Measurements from ENCODE around the gene TESK1.
"Not testable (repeated sequence)": the region's sequence is repeated elsewhere in the genome, so short reads cannot be mapped to it uniquely, and the experiment has no call there.

The TESK1 gene

GRCh38 chr9:35615981-35616680 is 11.1 kb downstream of the TESK1 start:
- no peak for DNase-seq (ENCODE audit: low read depth, low spot score)

GRCh38 chr9:35616681-35617459 is 11.8 kb downstream of the TESK1 start:
- DNase-seq (ENCODE audit: low read depth, low spot score) = no peak

DNA sequence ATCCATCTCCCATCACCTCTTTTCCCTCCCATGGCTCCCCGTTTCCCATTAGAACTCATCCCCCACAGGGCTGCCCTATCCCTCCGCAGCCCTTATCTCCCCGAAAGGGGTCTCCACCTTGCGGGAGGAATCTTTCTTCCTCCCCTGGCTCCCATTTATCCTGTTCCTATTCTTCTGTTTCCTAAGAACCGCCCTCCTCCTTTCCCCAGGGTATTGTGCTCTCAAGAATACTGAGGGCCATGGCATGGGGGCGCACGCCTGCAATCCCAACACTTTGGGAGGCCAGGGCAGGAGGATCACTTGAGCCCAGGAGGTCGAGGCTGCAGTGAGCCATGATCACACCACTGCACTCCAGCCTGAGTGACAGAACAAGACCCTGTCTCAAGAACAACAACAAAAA is 12.5 kb downstream of the TESK1 start:
- no peak for DNase-seq (ENCODE audit: low read depth, low spot score)

GRCh38 chr9:35618325-35618727 is 13.3 kb downstream of the TESK1 start, which contains the start of gene CD72:
CD72 (minus strand) TSS chr9:35618413; CDS start chr9:35618303, 110 bp downstream.
- DNase-seq (ENCODE audit: low read depth, low spot score) = no peak

DNA sequence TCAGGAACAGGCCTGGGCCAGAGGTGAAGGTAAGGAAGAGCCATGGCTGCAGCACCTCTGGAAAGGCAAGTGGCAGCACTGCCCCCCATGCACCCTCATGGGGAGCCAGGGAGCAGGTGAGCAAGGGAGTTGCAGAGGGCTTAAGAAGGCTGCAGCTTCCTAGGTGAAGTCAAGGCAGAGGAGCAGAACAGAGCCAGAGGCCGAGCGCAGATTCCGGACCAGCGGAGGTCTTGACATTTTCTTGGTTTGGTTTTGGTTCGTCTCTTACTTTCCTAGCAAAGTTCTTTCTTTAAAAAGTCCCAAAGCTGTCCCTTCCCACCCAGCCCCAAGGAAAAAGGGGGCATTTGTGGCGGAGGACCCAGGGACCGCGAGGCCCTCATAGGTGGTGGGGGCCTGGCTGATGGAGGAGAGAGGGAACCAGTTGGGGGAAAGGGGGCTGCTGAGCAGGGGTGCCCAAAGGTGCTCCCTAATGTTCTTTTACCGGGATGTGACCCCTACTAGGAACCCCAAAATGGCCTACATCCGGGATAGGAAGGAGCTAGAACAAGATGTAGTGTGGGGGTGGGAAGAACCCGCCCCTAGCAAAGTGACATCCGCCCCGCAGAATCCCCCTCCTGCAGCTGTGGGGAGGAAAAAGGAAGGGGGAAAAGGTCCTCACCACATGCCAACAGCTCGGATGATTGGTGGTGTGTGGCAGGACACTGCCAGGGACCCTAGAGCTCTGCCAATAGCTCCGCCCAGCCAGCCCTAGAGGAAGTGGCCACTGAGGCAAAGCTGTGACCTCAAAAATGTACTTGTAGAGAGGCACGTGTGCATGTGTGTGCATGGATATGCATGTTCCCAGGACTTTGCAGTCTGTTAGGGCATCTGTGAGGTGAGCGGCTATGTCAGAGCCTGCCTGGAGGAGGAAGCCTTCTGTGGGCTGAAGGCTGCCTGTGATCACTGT is 14.1 kb downstream of the TESK1 start:
- no peak for DNase-seq (ENCODE audit: low read depth, low spot score)

- no peak for DNase-seq (ENCODE audit: low read depth, low spot score)
Observed at GRCh38 chr9:35619800-35620158, 14.7 kb downstream of the TESK1 start.

DNA sequence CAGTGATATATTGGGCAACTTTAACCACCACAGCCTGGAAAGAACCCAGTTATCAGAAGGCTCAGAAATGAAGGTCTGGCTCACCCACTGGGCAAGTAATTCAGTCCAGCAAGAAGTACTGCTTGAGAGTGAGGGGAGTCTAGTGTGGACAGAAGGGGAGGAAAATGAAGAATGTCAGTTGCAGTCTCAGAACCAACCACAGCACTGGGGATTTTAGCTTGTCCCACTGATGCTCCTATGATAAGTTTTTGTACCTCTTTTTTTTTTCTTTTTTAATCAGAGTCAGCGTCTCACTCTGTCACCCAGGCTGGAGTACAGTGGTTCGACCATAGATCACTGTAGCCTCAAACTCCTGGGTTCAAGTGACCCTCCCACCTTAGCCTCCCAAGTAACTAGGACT is 22.5 kb downstream of the TESK1 start:
- DNase-seq (ENCODE audit: low read depth, low spot score) = no peak

DNA sequence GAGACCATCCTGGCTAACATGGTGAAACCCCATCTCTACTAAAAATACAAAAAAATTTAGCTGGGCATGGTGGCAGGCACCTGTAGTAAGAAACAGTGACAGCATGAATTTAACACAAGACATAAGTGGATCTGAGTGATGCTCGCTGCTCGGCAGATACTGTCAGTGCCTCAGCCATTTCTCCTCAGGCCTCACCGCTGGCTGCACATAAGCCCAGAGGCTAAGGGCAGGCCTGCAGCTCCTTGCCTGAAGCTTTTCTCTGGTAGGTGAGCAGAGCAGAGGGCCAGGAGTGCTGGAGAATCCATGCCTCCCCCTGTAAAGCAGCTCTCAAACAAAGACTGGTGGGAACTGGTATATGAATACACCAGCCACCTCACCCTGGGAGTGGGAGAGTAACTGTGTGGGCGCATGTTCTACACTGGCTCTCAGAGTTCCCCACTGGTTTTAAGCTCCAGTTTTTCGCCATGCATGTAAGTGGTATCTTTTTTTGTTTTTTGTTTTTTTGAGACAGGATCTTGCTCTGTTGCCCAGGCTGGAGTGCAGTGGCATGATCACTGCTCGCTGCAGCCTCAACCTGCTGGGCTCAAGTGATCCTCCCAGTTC is 23.4 kb downstream of the TESK1 start:
- no peak for DNase-seq (ENCODE audit: low read depth, low spot score)

DNA sequence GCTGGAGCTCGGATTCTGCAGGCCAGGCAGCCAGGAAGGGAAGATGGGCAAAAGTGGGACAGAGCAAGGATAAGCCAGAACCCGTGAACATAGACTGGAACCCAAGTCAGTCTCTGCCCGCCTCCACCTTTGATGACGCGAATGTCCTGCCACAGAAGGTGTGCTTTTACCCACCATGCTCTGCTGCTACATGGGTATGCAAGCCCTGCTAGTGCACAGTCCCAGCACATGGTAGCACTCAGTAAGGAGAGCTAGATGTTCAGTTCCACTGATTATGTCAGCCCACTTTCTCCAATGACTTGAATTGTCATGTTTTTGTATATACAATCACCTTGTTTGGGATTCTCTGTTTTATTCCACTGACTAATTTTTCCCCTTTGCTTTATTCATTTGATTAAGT is 24.5 kb downstream of the TESK1 start:
- no peak for DNase-seq (ENCODE audit: low read depth, low spot score)

GRCh38 chr9:35635730-35636129 is 30.7 kb downstream of the TESK1 start:
- DNase-seq (ENCODE audit: low read depth, low spot score) = no peak

- no peak for DNase-seq (ENCODE audit: low read depth, low spot score)
Observed at GRCh38 chr9:35636135-35636876, 31.2 kb downstream of the TESK1 start.

DNA sequence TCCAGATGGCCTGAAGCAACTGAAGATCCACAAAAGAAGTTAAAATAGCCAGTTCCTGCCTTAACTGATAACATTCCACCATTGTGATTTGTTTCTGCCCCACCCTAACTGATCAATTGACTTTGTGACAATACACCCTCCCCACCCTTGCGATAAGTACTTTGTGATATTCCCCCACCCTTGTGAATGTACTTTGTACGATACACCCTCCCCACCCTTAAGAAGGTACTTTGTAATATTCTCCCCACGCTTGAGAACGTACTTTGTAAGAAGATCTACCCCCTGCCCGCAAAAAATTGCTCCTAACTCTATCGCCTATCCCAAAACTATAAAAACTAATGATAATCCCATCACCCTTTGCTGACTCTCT is 31.8 kb downstream of the TESK1 start:
- DNase-seq (ENCODE audit: low read depth, low spot score) = not testable (repeated sequence)

DNA sequence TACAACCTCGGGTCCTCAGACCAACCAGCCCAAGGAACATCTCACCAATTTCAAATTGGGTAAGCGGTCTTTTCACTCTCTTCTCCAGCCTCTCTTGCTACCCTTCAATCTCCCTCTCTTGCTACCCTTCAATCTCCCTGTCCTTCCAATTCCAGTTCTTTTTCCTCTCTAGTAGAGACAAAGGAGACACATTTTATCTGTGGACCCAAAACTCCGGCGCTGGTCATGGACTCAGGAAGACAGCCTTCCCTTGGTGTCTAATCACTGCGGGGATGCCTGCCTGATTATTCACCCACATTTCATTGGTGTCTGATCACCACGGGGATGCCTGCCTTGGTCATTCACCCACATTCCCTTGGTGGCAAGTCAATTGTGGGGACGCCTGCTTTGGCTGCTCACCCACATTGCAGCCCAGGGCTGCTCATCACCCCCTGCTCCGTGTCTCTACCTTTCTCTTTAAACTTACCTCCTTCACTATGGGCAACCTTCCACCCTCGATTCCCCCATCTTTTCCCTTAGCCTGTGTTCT is 32.4 kb downstream of the TESK1 start:
- not testable (repeated sequence) for DNase-seq (ENCODE audit: low read depth, low spot score)

- DNase-seq (ENCODE audit: low read depth, low spot score) = not testable (repeated sequence)
Observed at GRCh38 chr9:35638751-35639150, 33.7 kb downstream of the TESK1 start.

GRCh38 chr9:35639225-35639624 is 34.2 kb downstream of the TESK1 start:
- not testable (repeated sequence) for DNase-seq (ENCODE audit: low read depth, low spot score)

DNA sequence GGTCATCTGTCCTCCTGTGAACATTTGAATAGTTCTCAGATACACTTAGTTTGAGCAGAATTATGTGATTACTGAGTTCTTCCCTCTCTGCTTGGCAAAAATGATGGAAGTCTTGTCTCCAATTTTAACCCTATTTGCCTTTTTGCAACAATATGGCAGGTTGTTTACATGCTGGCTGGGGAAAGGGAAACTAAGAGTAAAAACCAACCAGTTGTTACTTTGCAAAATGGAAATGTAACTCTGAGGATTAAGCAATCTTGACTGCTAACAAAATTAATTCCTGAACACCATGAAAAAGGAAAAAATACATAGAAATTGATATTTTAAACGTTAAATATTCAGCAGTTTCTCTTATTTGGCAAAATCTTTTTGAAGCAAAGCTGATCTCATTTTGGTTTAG is 34.6 kb downstream of the TESK1 start:
- DNase-seq (ENCODE audit: low read depth, low spot score) = no peak

DNA sequence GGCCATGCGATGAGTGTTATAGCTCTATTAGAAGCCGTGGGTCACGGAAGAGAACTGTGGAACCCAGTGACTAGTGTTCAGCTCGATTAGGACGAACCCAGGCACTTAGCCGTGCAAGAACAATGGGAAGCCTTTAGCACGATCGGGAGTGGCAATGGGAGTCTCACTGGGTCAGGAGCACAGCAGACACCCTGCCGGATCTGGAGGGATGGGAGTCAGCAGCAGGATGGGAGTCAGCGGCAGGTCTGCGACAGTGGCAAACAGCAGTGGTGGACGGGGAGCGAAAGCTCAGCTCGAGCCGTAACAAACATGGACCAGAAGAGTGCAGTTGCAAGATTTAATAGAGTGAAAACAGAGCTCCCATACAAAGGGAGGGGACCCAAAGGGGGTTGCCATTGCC is 35.4 kb downstream of the TESK1 start:
- not testable (repeated sequence) for DNase-seq (ENCODE audit: low read depth, low spot score)

GRCh38 chr9:35641478-35641877 is 36.4 kb downstream of the TESK1 start:
- DNase-seq (ENCODE audit: low read depth, low spot score) = not testable (repeated sequence)

DNA sequence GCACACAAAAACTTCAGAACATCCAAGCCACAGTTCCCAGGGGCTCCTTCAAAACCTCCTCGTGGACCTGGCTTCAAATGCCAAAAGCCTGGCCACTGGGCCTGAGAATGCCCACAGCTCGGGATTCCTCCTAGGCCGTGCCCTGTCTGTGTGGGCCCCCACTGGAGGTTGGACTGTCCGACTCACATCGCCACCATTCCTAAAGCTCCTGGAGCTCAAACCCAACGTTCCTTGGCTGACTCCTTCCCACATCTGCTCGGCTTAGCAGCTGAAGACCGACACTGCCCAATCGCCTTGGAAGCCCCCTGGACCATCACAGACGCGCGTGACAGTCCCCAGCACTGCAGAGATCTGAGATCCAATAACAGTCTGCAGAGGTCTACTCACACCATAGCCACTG is 38.0 kb downstream of the TESK1 start:
- no peak for DNase-seq (ENCODE audit: low read depth, low spot score)

- not testable (repeated sequence) for DNase-seq (ENCODE audit: low read depth, low spot score)
Observed at GRCh38 chr9:35645736-35646135, 40.7 kb downstream of the TESK1 start.

GRCh38 chr9:35646153-35646532 is 41.1 kb downstream of the TESK1 start:
- no peak for DNase-seq (ENCODE audit: low read depth, low spot score)
